ENCODE data around the gene VSIR. TPM values are rescaled to one million over a fixed set of nuclear protein-coding genes. Genes with fewer than 3 reads are reported as not detected.

The VSIR gene
- polyA plus RNA-seq, 1 of the 3 experiments (the other 2 are of a cell fraction), result 11.3 TPM

GRCh38 chr10:71731791-71732190 is 41.5 kb downstream of the VSIR start (continued):
- no peak for TF ChIP-seq RCOR1 (IDR thresholded peaks at IDR 0.05; ENCODE audit: low read length)

DNA sequence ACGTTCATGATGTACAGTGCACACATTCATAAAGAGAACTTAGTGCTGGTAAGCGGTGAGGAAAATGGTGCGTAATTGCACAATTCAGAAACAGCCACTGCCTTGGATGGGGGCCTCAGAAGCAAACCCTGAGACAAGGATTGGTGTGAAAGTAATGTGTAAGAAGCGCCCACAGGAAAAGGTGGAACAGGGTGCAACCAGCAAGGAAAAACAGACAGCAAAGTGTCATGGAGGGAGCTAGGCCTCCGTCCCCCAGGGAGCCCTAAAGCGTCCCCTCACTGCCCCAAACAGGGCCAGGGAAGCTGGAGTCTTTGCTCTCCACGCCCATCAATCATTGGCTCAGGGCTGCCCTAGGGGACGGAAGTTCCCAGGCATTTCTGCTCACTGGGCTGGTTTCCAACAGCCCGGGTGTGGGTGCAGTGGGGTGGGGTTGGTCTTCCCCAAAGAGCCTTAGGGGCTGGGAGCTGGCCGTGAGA is 44.1 kb downstream of the VSIR start:
- Histone ChIP-seq H3F3A (replicated peaks; ENCODE audit: insufficient read depth) (no peaks in the 10 kb centered on the region), H3K9ac (no peak overlapping the region), H3K27me3 (ENCODE audit: insufficient read depth) (no peaks in the 10 kb centered on the region; the same call in 1 of the 2 replicates), H3K79me2 (ENCODE audit: insufficient read depth) (no peaks in the 10 kb centered on the region), H3K4me3 (ENCODE audit: low read depth in 2 of 2, low read length in 1 of 2) (no peak overlapping the region), H2AFZ (ENCODE audit: low read depth) (no peak overlapping the region), H3K9me3 (no peaks in the 10 kb centered on the region), H3K36me3 (replicated peaks in 1 of 2; ENCODE audit: control insufficient read depth in 1 of 2, insufficient read depth in 2 of 2, low read length in 1 of 2) (no peaks in the 10 kb centered on the region), H3K4me2 (no peak overlapping the region), H3K9me2 (no peaks in the 10 kb centered on the region), H3K27ac (ENCODE audit: low read depth in 2 of 2, low read length in 1 of 2) (peak overlapping the region in 1 of 2 experiments; percentile 91; a peak in 2 of 4 replicates), H4K20me1 (ENCODE audit: insufficient read depth) (no peaks in the 10 kb centered on the region), H3K4me1 (ENCODE audit: control insufficient read depth in 1 of 2, insufficient read depth in 2 of 2, low read depth in 1 of 2, low read length in 1 of 2) (peaks cover 0 to 46% of the 10 kb centered on the region in 2 experiments; a peak in 1 of 4 replicates)
- TF ChIP-seq MAX (IDR thresholded peaks at IDR 0.05; ENCODE audit: low read depth), result no peak
- no peak for TF ChIP-seq REST (IDR thresholded peaks at IDR 0.05; ENCODE audit: low read depth, low read length)
- no peak for TF ChIP-seq GATA2 (CRISPR knock-in tag; IDR thresholded peaks at IDR 0.05)
- 0 out of 4 replicates have a peak, but pooled peaks of 1 of the 2 experiments have one; percentile 28 for TF ChIP-seq EP300 (IDR thresholded peaks at IDR 0.05; ENCODE audit: borderline replicate concordance in 1 of 2, low read depth in 1 of 2, low read length in 1 of 2)
- TF ChIP-seq RCOR1 (IDR thresholded peaks at IDR 0.05; ENCODE audit: low read length), result peak; percentile 24; the same call in 1 of the 2 replicates
- DNase-seq, result peak; percentile 79
- ChIA-PET POLR2A (interaction anchor here (2.1 kb wide), 1 partner anchor 44 kb away, joined by 10 read pairs; the partner anchor contains the start of gene VSIR), CTCF (interaction anchor here (1.1 to 6.4 kb wide), 10 partner anchors 14 to 167 kb away, joined by 3 to 31 read pairs (median 4); no protein-coding TSS in a partner anchor)
- 61% methylated on average over 8 of the region's 10 CpGs for WGBS (ENCODE audit: low lambda C conversion rate)

DNA sequence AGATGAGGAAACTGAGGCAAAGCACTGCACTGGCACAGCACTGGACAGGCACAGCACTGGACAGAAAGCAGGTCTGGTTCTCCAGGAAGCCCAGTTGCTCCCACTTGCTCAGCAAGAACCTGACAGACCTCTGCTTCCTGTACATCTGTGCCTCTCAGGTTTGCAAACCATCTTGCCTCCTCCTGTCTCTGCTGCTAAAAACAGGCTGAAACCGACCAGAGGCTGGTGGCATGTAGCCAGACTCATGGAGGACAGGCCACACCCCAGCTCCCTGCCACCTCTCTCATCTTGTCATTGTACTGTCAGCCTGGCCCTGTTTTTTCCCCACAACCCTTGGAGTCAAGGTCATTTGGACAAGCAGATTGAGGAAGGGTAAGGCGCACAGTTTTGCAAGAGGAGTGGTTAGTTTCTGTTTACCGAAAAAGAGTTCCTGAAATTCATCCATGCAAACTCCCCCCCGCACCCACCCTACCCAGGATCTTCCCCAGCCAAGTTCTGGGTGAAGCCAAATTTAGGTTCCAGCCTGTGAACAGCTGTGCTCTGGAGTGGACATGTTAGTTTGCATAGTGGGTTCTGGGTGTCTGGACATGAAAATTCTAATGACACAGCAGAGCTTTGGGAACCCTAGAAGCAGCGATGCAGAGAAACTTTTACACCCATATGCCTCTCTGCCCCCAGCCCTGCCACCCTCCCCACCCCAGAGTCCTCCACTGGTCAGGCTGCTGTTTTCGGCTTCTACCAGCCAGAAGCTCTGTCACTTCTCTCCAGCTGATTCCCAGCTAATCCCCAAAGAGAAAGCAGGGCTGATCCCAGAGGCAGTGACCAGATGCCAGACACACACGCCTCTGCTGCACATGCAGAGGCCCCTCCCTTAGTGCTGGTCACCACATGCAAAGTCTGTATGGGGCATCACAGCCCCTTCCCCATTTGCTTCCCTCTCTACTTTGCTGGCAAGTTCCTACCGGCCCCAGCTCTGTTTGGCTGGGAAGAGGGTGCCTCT is 45.3 kb downstream of the VSIR start:
- Histone ChIP-seq H3K4me1 (ENCODE audit: control insufficient read depth in 1 of 2, insufficient read depth in 2 of 2, low read depth in 1 of 2, low read length in 1 of 2) (peaks cover 0 to 46% of the 10 kb centered on the region in 2 experiments; a peak in 1 of 4 replicates), H3K27ac (ENCODE audit: low read depth in 2 of 2, low read length in 1 of 2) (peak overlapping the region in 1 of 2 experiments; percentile 91; a peak in 2 of 4 replicates), H3K36me3 (replicated peaks in 1 of 2; ENCODE audit: control insufficient read depth in 1 of 2, insufficient read depth in 2 of 2, low read length in 1 of 2) (no peaks in the 10 kb centered on the region), H3K9me2 (no peaks in the 10 kb centered on the region), H3K4me3 (ENCODE audit: low read depth in 2 of 2, low read length in 1 of 2) (no peak overlapping the region), H3F3A (replicated peaks; ENCODE audit: insufficient read depth) (no peaks in the 10 kb centered on the region), H3K9me3 (no peaks in the 10 kb centered on the region), H4K20me1 (ENCODE audit: insufficient read depth) (no peaks in the 10 kb centered on the region), H3K4me2 (no peak overlapping the region), H3K27me3 (ENCODE audit: insufficient read depth) (no peaks in the 10 kb centered on the region; the same call in 1 of the 2 replicates), H2AFZ (ENCODE audit: low read depth) (no peak overlapping the region), H3K9ac (no peak overlapping the region), H3K79me2 (ENCODE audit: insufficient read depth) (no peaks in the 10 kb centered on the region)
- peak; percentile 87 for DNase-seq
- ChIA-PET CTCF (interaction anchor here (0.7 to 6.4 kb wide), 15 partner anchors 11 to 331 kb away, joined by 3 to 31 read pairs (median 3); partner anchors contain the start of genes CDH23 and VSIR), POLR2A (interaction anchor here (2.1 kb wide), 1 partner anchor 45 kb away, joined by 10 read pairs; the partner anchor contains the start of gene VSIR)
- 34% methylated on average over 7 of the region's 8 CpGs for WGBS (ENCODE audit: low lambda C conversion rate)
- TF ChIP-seq FOXJ3 (CRISPR knock-in tag; IDR thresholded peaks at IDR 0.05) (no peak), MXI1 (IDR thresholded peaks at IDR 0.05; ENCODE audit: low read depth, low read length) (peak; percentile 74; the same call in 1 of the 2 replicates), EP300 (IDR thresholded peaks at IDR 0.05; ENCODE audit: borderline replicate concordance in 1 of 2, low read depth in 1 of 2, low read length in 1 of 2) (peak in 1 of 2 experiments; percentile 39; a peak in 1 of 4 replicates), CHD2 (IDR thresholded peaks at IDR 0.05; ENCODE audit: low read length, partially characterized antibody) (peak; percentile 68), PBX3 (IDR thresholded peaks at IDR 0.05) (no peak)
